SW480 (cell line): ENCODE results near the gene TMEM59.
"Not testable (repeated sequence)": the region's sequence is repeated elsewhere in the genome, so short reads cannot be mapped to it uniquely, and the experiment has no call there.

ENCODE experiments used
- DNase-seq: peaks from one replicate; pipeline ENCODE4 v3.0.0-alpha.2; 2016; ENCODE audit warnings: low spot score

The TMEM59 gene

DNA sequence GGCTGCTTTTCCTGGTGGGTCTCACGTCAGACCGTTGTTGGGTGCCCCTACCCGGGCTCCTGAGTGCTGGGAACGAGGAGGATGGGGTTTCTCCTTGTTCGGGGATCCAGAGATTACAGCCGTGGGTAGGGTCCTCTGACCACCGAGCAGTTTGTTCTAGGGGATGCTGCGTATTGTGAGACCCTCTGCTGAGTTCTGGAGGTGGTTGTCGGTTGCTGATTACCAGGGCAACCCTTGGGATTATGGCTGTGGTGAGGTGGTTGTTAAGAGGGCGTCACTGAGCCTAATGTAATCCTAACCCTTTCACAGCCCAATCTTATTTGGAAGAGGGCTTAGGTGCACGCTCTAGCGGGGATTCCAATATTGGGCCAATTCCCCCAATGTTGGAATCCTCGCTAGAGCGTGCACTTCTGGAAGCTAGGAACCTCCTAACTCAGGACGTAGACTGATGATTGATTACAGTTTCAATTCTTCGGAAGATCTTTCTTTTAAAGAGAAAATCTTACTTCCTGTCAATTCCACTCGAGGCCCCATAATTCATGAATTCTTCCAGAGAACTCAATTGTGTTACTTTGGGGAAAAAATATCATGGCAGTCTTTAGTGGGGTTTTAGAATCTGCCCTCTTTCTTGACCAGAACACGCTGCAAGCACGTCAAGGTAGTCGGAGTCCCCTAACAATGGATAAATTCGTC lies 887 bp upstream of the TMEM59 start:
- DNase-seq = no peak

DNA sequence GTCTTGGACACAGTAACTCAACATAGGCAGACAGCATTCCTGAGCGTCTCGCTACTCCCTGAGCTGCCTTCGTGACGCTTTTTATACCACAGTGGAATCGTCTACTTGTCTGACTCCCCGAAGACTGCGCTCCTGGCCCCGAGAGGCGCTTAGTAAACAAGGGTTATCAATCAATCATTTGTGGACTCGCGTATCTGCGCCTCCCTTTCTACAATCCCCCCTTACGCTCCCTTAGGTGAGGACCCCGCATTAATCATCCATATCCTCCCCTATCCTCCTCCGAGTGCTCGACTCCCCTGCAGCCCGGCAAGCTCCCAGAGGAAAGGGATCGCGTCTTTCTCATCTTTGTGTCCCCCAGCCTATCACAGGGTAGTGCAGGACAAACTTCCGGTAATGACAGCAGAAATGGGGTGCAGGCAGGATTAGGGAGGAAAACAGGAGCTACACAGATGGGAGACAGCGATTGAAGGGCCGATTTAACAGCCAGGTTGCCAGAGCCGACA lies 522 bp downstream of the TMEM59 start:
- peak; percentile 55 for DNase-seq

DNA sequence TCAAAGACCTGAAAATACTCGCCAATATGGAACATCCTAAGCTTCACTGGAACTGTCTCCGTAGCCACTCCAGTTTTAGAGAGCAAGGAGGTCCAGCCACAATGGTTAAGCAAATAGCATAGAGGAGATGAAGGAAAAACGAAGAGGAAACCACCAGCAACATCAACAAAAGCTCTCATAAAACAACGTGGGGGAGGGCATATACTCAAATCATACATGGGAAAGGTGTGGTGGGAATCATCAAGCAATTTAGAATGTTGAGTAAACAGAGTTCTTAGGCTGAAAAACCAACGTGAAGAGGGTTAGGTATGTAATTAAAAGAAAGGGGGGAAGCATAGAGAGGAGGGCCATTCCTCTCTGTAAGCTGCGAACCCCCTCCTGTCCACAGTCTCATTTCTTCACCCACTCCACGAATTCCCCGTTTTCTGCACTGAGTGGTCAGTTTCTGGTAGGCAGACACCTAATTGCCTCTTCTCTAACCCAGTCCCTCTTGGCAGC lies 1.0 kb downstream of the TMEM59 start:
- peak; percentile 21 for DNase-seq

DNA sequence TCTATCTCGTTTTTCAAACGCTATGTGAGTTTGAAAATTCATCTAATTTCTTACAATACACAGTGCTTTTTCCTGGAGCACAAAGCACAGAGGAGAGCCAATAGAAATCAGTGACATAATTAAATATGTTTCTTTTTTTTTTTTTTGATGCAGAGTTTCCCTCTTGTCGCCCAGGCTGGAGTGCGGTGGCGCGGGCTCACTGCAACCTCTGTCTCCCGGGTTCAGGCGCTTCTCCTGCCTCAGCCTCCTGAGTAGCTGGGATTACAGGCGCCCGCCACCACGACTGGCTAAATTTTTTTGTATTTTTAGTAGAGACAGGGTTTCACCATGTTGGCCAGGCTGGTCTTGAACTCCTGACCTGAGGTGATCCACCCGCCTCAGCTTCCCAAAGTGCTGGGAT lies 2.6 kb downstream of the TMEM59 start:
- DNase-seq = not testable (repeated sequence)

DNA sequence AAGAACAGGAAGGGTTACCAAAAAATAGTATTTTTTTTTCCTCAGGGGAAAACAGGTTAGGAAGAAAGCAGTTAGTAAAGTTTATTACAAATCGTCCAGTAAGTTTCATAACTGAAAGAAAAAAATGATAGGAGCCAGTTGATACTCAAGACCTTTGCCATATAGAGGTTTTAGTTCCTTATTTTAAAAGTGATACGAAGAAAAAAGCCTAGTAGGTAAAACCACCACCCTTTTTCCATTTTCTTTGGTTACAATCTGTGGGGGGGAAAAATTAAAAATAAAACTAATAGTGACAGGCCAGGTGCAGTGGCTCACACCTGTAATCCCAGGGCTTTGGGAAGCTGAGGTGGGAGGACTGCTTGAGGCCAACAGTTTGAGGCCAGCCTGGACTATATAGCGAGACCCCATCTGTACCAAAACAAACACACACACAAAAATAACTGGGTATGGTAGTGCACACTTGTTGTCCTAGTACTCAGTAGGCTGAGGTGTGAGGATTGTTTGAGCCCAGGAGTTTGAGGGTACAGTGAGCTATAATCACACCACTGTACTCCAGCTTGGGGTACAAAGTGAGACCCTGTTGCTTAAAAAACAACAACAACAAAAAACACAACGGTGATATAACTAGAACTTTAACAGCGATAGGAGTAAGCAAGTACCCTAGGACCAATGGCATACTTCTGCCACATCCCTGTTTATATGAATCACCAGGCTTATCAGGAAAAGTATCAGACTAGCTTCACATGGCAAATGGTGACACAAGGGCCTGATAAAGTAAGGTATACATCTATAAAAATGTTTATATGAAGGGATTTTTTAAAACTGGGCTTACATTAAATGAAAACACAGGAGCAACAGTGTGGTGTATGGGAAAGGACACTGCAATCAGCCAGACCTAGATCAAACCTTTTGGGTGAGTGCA lies 5.4 kb downstream of the TMEM59 start:
- no peak for DNase-seq

DNA sequence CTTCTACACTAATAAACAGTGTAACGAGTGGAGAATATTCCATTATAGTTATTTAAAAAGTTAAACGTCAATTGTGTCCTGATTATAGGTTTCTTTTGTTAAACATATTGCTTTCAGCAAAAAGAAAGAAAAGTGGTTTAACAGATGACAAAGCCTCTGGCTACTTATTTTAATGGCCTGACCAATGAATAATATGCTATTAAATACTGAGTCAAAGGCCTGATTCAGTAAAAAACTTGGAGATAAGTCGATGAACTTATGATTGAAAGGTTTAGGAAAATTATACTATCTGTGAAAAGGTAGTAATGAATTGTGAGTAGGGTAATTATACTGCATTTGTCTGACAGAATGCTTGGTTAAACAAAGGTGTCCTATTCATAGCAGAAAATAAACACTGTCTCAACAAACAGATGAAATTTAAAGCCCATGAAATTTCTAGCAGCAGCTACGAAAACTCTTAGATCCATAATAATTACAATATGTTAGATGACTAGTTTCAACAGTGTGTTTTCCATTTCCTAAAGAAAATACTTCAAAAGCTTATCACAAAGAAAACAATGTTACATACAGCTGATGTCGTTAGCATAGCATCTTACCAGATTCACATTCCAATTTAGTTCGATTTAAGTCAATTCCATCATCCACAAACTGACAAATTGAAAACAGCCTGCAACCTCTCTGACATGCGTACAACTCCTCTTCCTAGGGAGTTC lies 6.2 kb downstream of the TMEM59 start:
- no peak for DNase-seq

DNA sequence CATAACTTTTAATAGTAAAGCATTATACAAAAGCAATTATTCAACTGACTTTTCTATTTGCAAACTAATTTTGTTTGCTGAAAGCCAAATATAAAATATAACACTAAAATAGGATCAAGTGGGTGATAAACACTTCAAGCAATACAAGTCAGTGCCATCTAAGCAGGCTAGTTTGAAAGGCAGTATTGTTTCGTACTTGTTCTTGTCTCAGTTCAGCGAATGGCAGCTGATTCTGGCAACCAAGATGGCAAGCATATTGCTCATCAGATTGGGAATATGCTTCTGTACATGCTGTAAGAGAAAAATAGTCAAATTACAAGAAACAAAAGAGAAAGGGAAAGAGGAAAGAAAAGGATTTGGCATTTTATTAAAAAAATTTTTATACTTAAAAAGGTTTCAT lies 7.5 kb downstream of the TMEM59 start:
- DNase-seq = no peak

DNA sequence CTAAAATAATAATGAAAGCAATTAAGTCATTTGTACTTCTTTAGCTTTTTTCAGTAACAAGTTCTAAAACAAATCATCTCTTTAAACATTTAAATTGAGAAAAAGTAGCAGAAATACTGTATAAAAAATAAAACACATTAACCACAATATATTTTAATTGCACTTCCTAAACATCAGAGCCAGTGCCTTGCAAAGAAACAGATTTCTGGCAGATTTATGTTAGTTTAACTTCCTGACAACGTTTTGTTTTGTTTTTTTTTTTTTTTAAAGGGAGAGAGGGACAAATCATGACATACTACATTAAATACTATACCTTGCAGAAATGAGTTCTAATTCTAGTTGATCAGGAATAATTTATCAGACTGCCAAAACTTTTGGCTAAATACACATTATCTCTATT lies 11.2 kb downstream of the TMEM59 start:
- DNase-seq = no peak

DNA sequence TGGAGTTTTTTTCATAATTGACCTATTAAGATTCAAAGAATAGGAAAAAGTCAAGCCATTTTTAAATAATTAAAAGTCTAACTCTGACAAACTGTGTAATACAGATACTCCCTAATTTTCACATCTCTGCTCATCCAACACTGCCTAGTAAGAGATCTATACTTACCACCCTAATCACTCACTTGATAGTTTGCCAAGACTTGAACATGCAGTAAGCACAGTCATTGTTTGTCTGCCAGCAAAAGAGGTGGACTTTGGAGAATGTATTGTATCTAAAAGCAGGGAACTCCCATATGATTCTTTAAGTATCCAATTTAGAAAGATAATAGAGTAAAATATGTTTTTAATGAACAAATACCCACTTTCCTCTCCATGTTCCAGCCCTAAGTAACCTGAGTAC lies 15.5 kb downstream of the TMEM59 start:
- no peak for DNase-seq

DNA sequence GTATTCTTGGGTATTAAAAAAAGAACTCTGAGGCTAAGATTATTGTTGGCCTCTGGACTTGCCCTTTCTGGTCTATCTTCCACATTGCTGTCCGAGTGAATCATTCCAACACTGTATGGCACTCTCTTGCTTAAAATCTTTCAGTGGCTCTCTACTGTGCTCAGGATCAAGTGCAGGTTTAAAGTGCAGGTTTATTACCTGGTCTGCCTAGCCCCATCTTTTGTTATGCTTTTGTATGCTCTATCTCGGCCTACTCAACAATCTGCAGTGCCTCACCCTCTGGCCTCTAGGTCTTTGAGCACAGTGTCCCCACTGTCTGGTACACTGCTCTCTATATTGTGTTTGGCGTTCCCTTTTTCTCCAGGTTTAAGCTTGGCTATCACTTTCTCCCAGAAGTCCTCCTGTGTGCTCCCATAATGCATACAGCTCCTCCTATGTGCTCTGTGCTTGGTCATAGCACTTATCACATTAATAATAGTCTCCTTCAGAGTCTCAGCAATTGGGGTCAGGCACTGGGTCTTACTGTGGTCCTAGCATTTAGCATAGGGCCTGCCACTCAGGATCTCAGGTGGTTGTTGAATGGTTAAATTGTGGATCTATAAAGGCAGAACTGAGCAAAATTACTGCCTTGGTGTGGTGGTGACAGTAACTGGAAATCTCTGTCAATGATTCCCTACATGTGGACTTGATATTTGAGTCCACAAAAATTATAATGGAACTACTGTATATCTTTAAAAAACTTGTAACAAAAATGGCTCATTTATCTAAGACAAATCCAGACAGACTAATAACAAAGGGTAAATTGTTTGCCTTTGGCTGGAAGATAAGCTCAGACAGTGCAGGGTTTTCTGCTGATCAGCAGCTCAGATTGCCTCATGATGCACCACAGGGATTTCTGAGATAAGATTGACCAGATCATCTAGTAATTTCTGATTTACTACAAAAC lies 24.4 kb downstream of the TMEM59 start:
- DNase-seq = no peak

DNA sequence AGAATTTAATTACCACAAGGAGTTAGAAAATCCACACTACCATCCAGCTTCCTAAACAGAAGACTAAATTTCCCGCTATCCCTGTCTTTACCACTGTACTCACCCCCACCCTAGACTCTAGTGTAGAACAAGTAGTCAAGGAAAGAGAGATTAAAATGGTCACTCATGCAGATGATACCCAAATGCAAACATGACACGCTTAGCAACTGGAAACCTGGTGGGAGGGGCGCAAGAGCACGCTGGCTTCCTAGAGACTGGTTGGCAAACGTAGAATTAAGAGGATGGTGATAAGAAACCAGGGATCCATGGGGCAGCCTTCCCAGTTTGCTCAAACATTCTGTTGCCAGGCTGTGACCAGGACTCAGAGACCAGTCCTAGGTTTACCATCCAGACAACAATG lies 25.2 kb downstream of the TMEM59 start:
- no peak for DNase-seq

DNA sequence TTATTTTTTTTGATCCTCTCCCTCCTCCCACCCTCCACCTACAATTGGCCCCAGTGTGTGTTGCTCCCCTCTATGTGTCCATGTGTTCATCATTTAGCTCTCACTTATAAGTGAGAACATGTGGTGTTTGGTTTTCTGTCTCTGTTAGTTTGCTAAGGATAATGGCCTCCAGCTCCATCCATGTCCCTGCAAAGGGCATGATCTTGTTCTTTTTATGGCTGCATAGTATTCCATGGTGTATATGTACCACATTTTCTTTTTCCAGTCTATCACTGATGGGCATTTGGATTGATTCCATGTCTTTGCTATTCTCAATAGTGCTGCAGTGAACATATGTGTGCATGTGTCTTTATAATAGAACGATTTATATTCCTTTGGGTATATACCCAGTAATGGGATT lies 28.2 kb downstream of the TMEM59 start:
- DNase-seq = not testable (repeated sequence)

DNA sequence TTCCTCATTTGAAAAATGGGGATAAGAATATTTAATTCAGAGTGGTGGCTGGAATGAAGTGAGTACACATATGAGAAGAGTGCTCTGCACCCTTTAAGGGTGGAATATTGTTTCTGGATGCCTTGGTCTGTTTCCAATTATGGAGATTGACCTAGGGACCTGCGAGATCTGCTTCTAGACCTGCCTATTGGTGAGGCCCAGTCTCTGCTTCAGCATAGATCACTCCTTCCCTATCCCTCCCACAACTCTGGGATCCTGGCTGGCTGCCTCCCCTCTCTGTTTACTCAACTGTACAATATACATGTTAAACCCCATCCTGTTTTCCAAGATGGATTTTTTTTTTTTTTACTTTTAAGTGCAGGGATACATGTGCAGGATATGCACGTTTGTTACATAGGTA lies 28.6 kb downstream of the TMEM59 start:
- no peak for DNase-seq

DNA sequence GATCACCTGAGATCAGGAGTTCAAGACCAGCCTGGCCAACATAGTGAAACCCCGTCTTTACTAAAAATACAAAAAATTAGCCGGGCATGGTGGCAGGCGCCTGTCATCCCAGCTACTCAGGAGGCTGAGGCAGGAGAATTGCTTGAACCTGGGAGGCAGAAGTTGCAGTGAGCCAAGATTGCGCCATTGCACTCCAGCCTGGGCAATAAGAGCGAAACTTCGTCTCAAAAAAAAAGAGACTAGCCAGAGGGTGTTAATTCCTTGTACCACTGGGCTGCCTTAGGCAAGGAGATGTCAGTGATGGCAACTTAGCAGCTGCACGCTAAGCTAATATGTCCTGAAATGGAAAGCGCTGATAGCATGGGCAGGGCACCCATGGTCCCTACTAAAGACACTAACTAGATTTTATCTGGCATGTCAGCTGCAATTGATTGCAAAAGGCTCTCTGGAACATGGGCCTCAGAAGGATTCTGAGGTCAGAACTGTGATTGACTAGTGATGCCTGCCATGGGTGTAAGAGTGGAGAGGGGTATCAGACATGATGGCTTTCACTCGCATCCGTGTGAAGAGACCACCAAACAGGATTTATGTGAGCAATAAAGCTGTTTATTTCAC lies 33.3 kb downstream of the TMEM59 start:
- DNase-seq = not testable (repeated sequence)

DNA sequence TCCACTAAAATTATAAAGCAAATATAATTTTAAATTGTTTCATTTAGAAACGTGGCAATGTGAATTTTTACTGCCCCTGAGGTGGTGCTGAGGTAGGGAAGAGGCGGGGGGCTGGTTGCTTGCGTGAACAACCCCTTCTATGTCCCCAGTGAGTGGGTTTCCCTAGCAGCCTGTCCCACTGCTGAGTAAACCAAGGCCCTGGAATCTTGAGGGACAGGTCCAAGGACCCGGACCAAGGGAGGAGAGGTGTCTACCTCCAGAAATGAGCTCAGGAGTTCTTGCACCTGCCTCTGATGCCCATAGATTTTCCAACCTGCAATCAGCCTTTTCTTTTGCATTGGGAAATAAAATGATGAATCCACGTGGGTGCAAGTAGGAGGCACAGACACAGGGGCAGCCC lies 34.4 kb downstream of the TMEM59 start:
- DNase-seq = no peak

DNA sequence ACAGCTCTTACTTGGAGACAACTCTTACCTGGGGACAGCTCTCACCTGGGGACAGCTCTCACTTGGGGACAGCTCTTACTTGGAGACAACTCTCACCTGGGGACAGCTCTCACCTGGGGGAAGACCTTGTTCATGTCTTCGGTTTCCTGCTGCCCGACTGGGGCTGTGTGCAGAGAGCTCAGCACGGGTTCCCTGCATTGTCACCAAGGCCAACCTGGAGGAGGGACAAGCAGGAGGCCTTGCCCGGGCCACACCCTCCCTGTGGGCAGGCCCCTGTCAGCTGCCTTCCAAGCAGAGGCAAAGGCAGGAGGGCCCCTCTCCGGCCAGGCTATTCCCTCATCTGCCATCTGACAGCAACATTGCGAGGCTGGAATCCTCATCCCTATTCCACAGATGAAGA lies 35.0 kb downstream of the TMEM59 start, which contains the start of gene LDLRAD1:
LDLRAD1 (minus strand) TSS at position 208 of the 400 bp plus-strand sequence; CDS start at position 134, 74 bp downstream.
- DNase-seq = peak; percentile 46

DNA sequence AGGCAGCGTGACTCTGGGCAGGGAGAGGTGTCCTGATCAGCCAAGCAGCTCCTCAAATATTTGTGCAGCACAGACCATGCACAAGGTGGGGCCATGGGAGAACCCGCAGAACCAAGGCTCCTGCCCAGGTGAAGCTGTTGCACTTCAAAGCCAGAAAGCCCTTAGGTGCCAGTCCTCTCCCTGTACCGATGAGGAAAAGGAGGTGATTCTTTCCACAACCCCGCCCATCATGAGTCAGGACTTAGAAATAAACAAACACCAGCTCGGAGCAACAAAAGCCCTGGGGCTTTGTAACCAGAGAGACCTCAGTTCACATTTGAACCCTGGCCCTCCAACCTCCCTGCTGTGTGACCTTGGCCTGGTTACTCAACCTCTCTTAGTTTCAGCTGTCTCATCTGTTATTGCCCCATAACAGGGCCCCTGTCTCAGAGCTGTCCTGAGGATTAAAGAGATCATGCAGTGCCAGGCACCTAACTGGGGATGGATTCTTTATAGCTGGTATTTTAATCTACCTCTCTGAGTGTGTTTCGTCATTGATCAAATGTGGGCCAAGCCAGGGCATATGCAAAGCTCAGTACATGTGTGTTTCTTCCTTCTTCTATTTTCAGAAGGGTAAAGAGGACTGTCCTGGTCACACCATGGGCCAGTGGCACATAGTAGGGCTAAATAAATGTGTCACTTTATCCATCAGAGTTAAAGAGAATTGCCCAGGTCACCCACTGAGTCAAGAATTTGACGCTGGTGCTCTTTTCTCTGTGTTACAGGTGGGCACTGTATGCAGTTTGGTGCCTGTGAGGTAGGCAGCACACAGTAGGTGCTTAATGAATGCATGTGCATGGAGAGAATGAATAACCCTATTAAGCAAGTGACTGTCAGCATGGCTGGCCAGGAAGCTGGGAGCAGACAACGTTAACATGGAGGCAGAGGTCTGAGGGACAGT lies 36.4 kb downstream of the TMEM59 start:
- peak; percentile 91 for DNase-seq

DNA sequence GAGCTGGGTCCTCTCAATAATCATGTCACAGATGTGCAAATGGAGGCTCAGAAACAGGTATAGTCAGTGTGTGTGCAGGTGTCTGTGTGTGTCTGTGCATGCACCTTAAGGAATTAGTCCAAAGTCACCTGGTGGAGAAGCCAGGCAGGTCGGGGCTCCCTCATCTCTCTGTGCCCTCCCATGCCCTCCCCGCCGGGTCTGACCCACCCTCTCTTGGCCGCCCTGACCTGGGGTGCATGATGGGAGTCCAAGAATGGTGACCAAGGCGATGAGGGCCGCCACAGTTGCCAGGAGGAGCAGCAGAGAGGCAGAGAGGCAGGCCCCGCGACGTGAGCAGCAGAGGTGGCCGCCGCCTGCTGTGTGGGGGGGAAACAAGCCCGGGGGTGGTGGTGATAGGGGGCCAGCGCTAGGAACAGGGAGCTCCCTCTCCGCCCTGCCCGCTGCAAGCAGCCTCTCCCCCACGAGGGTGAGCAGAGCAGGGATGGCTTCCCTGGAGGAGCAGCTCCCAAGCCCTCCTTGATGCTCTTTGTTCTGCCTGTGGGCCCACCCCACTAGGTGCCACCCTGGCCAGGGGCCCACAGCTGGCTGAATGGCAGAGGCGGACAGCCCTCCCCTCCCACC lies 38.9 kb downstream of the TMEM59 start:
- no peak for DNase-seq

DNA sequence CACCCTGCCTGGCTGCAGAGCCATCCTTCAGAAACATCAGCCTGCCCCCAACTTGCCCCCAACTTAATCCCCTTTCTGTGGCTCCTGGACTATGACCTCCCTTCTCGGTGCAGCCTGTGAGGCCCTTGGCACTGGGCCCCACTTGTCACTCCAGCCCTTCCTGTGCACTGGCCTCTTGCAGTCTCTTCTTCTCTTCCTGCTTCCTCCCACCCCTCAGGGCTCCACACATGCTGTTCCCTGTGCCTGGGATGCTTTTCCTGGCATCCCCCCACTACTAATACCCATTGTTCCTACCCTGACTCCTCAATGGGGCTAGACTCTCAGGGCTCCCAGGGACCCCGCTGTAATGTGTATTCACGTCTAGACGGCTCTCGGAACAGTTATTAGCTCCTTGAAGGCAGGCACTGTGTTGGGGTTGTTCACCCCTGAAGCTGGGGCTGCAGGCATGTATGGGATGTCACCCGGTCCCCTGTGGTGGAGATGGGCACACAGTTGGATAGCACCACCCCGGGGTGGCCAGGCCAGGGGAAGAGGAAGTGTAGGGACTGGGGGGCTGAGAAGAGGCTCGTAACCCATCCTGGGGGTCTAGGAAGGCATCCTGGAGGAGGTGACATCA lies 39.5 kb downstream of the TMEM59 start:
- no peak for DNase-seq
